Progenitor cell of endocrine pancreas (in vitro differentiated cells): ENCODE measurements around the gene FAM186B. TPM values are rescaled to one million over a fixed set of nuclear protein-coding genes. Genes with fewer than 3 reads are reported as not detected.

Source experiments
- DNase-seq: peaks from one replicate; pipeline ENCODE4 v3.0.0; 2021; ENCODE audit warnings: low spot score; ENCODE audit not compliant: unreplicated experiment
- H3K27ac Mint-ChIP-seq: 2 replicates; pipeline ENCODE4 v1.8.0; 2021; ENCODE audit warnings: mild to moderate bottlenecking, moderate library complexity, mixed read lengths
- H3K27me3 Mint-ChIP-seq: 2 replicates; pipeline ENCODE4 v1.8.0; 2021; ENCODE audit warnings: mixed read lengths
- H3K36me3 Mint-ChIP-seq: 2 replicates; pipeline ENCODE4 v1.8.0; 2022; ENCODE audit warnings: mixed read lengths; ENCODE audit not compliant: insufficient read depth
- H3K4me1 Mint-ChIP-seq: 2 replicates; pipeline ENCODE4 v1.8.0; 2021; ENCODE audit warnings: low read depth, mixed read lengths
- H3K4me3 Mint-ChIP-seq: 2 replicates; pipeline ENCODE4 v1.8.0; 2021; ENCODE audit warnings: low read depth, mild to moderate bottlenecking, moderate library complexity, mixed read lengths
- H3K9me3 Mint-ChIP-seq: 2 replicates; pipeline ENCODE4 v1.8.0; 2021; ENCODE audit warnings: low read depth, mixed read lengths
- total RNA-seq: library from RNA; stranded (reverse); gene quantifications from 2 replicates; pipeline ENCODE4 v1.2.1, GENCODE V29; 2021
- TF ChIP-seq, protein P1 (sequence below): fragments of 200-600 bp; sonication (generic); IDR thresholded peaks from one replicate; pipeline ENCODE4 v1.5.0; 2021; ENCODE audit warnings: antibody characterized with exemption, mild to moderate bottlenecking; ENCODE audit not compliant: unreplicated experiment

FAM186B gene
- total RNA-seq, 1 donor from 2014 or later, result 0.24 TPM

DNA sequence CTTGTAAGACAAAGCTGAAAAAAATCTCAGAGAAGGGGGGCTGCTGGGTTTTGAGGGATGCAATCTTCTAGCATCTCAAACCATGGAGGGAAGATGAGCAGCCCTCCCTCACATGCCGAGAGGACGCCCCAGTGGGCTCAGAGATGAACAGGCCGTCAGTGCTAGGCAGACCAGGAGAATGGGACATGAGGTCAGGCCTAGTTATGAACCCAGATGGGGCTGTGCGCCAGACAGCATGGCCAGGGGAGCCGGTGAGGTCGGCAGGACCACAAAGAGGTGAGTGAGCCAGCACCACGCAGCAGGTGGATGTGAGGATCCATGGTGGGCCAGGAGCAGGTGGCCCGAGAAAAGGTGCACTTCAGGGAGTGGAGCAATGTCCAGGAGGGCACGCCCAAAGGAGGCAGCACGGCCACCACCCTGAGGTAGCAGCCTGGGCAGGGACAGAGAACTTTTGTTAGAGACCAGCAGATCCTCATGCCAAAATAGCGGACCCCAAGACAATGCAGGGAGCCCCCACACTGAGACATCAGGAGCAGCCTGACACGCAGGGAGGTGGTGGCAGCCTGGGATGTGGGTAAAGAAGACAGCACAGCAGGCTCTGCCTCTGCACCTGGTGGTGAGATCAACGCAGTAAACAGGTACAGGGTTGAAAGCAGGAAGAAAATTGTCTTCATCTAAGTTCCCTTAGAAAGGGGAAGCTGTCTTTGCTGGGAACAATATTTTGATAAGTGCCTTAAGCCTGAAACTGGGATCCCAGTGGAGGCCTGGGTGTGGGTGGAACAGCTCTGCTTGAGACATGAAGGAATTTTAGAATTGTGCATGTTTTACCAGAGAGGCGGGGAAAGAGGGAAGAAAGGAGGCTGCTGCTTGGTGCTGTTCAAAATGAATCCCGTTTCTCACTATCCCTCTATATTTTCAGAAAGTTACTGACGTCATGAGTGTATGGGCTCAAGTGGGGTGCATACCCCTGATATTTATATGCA lies 19.7 kb downstream of the FAM186B start:
- peaks cover 9% of the 10 kb centered on the region for H3K36me3 Mint-ChIP-seq
- peaks cover 21% of the 10 kb centered on the region for H3K4me1 Mint-ChIP-seq
- no peak for DNase-seq
- no peaks in the 10 kb centered on the region for H3K27me3 Mint-ChIP-seq
- H3K27ac Mint-ChIP-seq, result no peak overlapping the region
- TF ChIP-seq, protein P1, sequence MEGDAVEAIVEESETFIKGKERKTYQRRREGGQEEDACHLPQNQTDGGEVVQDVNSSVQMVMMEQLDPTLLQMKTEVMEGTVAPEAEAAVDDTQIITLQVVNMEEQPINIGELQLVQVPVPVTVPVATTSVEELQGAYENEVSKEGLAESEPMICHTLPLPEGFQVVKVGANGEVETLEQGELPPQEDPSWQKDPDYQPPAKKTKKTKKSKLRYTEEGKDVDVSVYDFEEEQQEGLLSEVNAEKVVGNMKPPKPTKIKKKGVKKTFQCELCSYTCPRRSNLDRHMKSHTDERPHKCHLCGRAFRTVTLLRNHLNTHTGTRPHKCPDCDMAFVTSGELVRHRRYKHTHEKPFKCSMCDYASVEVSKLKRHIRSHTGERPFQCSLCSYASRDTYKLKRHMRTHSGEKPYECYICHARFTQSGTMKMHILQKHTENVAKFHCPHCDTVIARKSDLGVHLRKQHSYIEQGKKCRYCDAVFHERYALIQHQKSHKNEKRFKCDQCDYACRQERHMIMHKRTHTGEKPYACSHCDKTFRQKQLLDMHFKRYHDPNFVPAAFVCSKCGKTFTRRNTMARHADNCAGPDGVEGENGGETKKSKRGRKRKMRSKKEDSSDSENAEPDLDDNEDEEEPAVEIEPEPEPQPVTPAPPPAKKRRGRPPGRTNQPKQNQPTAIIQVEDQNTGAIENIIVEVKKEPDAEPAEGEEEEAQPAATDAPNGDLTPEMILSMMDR, result no peak
- H3K9me3 Mint-ChIP-seq, result no peaks in the 10 kb centered on the region
- no peak overlapping the region for H3K4me3 Mint-ChIP-seq

GRCh38 chr12:49584591-49584990 lies 20.8 kb downstream of the FAM186B start:
- H3K36me3 Mint-ChIP-seq, result peaks cover 6% of the 10 kb centered on the region
- no peaks in the 10 kb centered on the region for H3K9me3 Mint-ChIP-seq
- TF ChIP-seq, protein P1, result no peak

GRCh38 chr12:49583366-49584094 lies 21.9 kb downstream of the FAM186B start:
- peaks cover 4% of the 10 kb centered on the region for H3K36me3 Mint-ChIP-seq
- no peaks in the 10 kb centered on the region for H3K27me3 Mint-ChIP-seq
- TF ChIP-seq, protein P1, result no peak
- H3K9me3 Mint-ChIP-seq, result no peaks in the 10 kb centered on the region
- DNase-seq, result no peak
- no peak overlapping the region for H3K27ac Mint-ChIP-seq
- H3K4me3 Mint-ChIP-seq, result no peak overlapping the region
- H3K4me1 Mint-ChIP-seq, result peaks cover 28% of the 10 kb centered on the region

More at GRCh38 chr12:49584591-49584990, 20.8 kb downstream of the FAM186B start:
- H3K4me3 Mint-ChIP-seq, result no peak overlapping the region
- no peaks in the 10 kb centered on the region for H3K27me3 Mint-ChIP-seq
- peaks cover 28% of the 10 kb centered on the region for H3K4me1 Mint-ChIP-seq
- DNase-seq, result no peak
- H3K27ac Mint-ChIP-seq, result peak overlapping the region; percentile 63

GRCh38 chr12:49582850-49583249 lies 22.6 kb downstream of the FAM186B start:
- Mint-ChIP-seq H3K27ac (no peak overlapping the region), H3K9me3 (no peaks in the 10 kb centered on the region), H3K4me1 (peaks cover 28% of the 10 kb centered on the region), H3K27me3 (no peaks in the 10 kb centered on the region), H3K4me3 (no peak overlapping the region), H3K36me3 (peaks cover 4% of the 10 kb centered on the region)
- no peak for DNase-seq
- TF ChIP-seq, protein P1, result no peak

- Mint-ChIP-seq H3K4me3 (no peak overlapping the region), H3K36me3 (peaks cover 4% of the 10 kb centered on the region), H3K27ac (peak overlapping the region; percentile 54), H3K9me3 (no peaks in the 10 kb centered on the region), H3K4me1 (peaks cover 28% of the 10 kb centered on the region), H3K27me3 (no peaks in the 10 kb centered on the region)
- DNase-seq, result no peak
- TF ChIP-seq, protein P1, result no peak
Measured at GRCh38 chr12:49582201-49582600, 23.2 kb downstream of the FAM186B start.
